OCI-LY1 (cell line): Measurements from ENCODE around the gene PDGFRB.
A peak's percentile ranks its signal among the peaks of the same experiment; 100 is the strongest.

Source experiments
- H2AFZ ChIP-seq: fragments of 200-600 bp; sonication (generic), shearing (Covaris generic); 2 replicates; pipeline ENCODE4 v1.6.0; 2014; ENCODE audit warnings: antibody characterized with exemption, mild to moderate bottlenecking, low read length
- H3F3A ChIP-seq: fragments of 200-600 bp; sonication (generic), shearing (Covaris generic); 2 replicates; pipeline ENCODE4 v1.6.0; 2014; ENCODE audit warnings: mild to moderate bottlenecking, antibody characterized with exemption, low read length, moderate library complexity; ENCODE audit not compliant: insufficient read depth
- H3K27ac ChIP-seq: fragments of 200-600 bp; sonication (generic); 2 replicates; pipeline ENCODE4 v1.5.1; 2014; ENCODE audit warnings: low read length, mixed run types, mild to moderate bottlenecking, low read depth; ENCODE audit not compliant: poor library complexity, severe bottlenecking
- H3K27me3 ChIP-seq: fragments of 200-600 bp; sonication (generic); 2 replicates; pipeline ENCODE4 v1.6.0; 2014; ENCODE audit warnings: antibody characterized with exemption, mild to moderate bottlenecking, low read length, moderate library complexity; ENCODE audit not compliant: insufficient read depth
- H3K36me3 ChIP-seq: fragments of 200-600 bp; sonication (generic); 2 replicates; pipeline ENCODE4 v1.6.1; 2014; ENCODE audit warnings: mild to moderate bottlenecking, antibody characterized with exemption, low read length, moderate library complexity, mixed read lengths; ENCODE audit not compliant: insufficient read depth
- H3K4me1 ChIP-seq: fragments of 200-600 bp; sonication (generic); 2 replicates; pipeline ENCODE4 v1.5.1; 2014; ENCODE audit warnings: mild to moderate bottlenecking, low read length, moderate library complexity; ENCODE audit not compliant: insufficient read depth, severe bottlenecking
- H3K4me2 ChIP-seq: fragments of 200-600 bp; sonication (generic), shearing (Covaris generic); 2 replicates; pipeline ENCODE4 v1.6.1; 2014; ENCODE audit warnings: low read length
- H3K4me3 ChIP-seq: fragments of 200-600 bp; sonication (generic); 2 replicates; pipeline ENCODE4 v1.5.1; 2014; ENCODE audit warnings: low read length, low read depth, mild to moderate bottlenecking, mixed read lengths; ENCODE audit not compliant: poor library complexity, severe bottlenecking
- H3K79me2 ChIP-seq: fragments of 200-600 bp; shearing (Covaris generic); 2 replicates; pipeline ENCODE4 v1.6.1; 2016; ENCODE audit warnings: mixed run types, low read length, mixed read lengths; ENCODE audit not compliant: insufficient read depth
- H3K9ac ChIP-seq: fragments of 200-600 bp; sonication (generic), shearing (Covaris generic); 2 replicates; pipeline ENCODE4 v1.6.1; 2014; ENCODE audit warnings: mild to moderate bottlenecking, low read length, mixed read lengths
- H3K9me2 ChIP-seq: fragments of 200-600 bp; sonication (generic), shearing (Covaris generic); 2 replicates; pipeline ENCODE4 v1.6.1; 2014; ENCODE audit warnings: low read depth, mild to moderate bottlenecking, low read length, mixed read lengths
- H3K9me3 ChIP-seq: fragments of 200-600 bp; shearing (Covaris generic); 2 replicates; pipeline ENCODE4 v1.6.1; 2014; ENCODE audit warnings: low read length, mixed read lengths
- H4K20me1 ChIP-seq: fragments of 200-600 bp; sonication (generic), shearing (Covaris generic); 2 replicates; pipeline ENCODE4 v1.6.0; 2016; ENCODE audit warnings: mild to moderate bottlenecking, low read length; ENCODE audit not compliant: insufficient read depth
- CTCF ChIP-seq: fragments of 200-600 bp; sonication (generic), shearing (Covaris generic); IDR thresholded peaks from 2 replicates; pipeline ENCODE4 v1.5.1; 2017; ENCODE audit warnings: mild to moderate bottlenecking, antibody characterized with exemption, low read length, moderate library complexity, mixed read lengths
- EZH2 ChIP-seq: fragments of 200-600 bp; sonication (generic), shearing (Covaris generic); IDR thresholded peaks from 2 replicates; pipeline ENCODE4 v1.8.0; 2017; ENCODE audit warnings: borderline replicate concordance, mixed run types, mild to moderate bottlenecking, antibody characterized with exemption, low read length, moderate library complexity, mixed read lengths

PDGFRB gene

GRCh38 chr5:150155258-150156026, at the start of gene PDGFRB:
TSS of gene PDGFRB (minus strand) at chr5:150155845. CDS start at chr5:150137047, 18,798 bp downstream.
- H3K27ac ChIP-seq = no peak within 1 kb of the TSS
- H3F3A ChIP-seq = no peaks in the 10 kb centered on the region
- H3K9ac ChIP-seq = no peak within 1 kb of the TSS
- no peak within 1 kb of the TSS; the same call in 1 of the 2 replicates for H3K4me2 ChIP-seq
- no peak for TF ChIP-seq EZH2
- no peak within 1 kb of the TSS for H2AFZ ChIP-seq
- no peaks in the 10 kb centered on the region for H3K27me3 ChIP-seq
- H3K4me1 ChIP-seq = peaks cover 5% of the 10 kb centered on the region
- no peaks in the 10 kb centered on the region for H3K36me3 ChIP-seq
- H4K20me1 ChIP-seq = no peaks in the 10 kb centered on the region
- no peaks in the 10 kb centered on the region for H3K9me2 ChIP-seq
- no peaks in the 10 kb centered on the region for H3K79me2 ChIP-seq
- no peaks in the 10 kb centered on the region for H3K9me3 ChIP-seq
- peak within 1 kb of the TSS; percentile 2 for H3K4me3 ChIP-seq

GRCh38 chr5:150204590-150204960, 48.9 kb upstream of the PDGFRB start:
- no peak for TF ChIP-seq EZH2
- TF ChIP-seq CTCF = no peak
- no peak overlapping the region for H3K4me3 ChIP-seq
- no peak overlapping the region for H3K27ac ChIP-seq
- no peaks in the 10 kb centered on the region for H3K36me3 ChIP-seq
- no peaks in the 10 kb centered on the region for H3K27me3 ChIP-seq
- H3K9ac ChIP-seq = no peak overlapping the region
- H3F3A ChIP-seq = no peaks in the 10 kb centered on the region
- H3K4me2 ChIP-seq = no peak overlapping the region
- no peak overlapping the region for H2AFZ ChIP-seq
- no peaks in the 10 kb centered on the region for H3K4me1 ChIP-seq
- H4K20me1 ChIP-seq = no peaks in the 10 kb centered on the region
- H3K79me2 ChIP-seq = no peaks in the 10 kb centered on the region
- H3K9me3 ChIP-seq = no peaks in the 10 kb centered on the region
- H3K9me2 ChIP-seq = no peaks in the 10 kb centered on the region

GRCh38 chr5:150203832-150204589, 48.4 kb upstream of the PDGFRB start:
- Histone ChIP-seq H3K27ac (no peak overlapping the region), H3K4me2 (no peak overlapping the region), H3K36me3 (no peaks in the 10 kb centered on the region), H3K9ac (no peak overlapping the region), H3K4me3 (no peak overlapping the region), H2AFZ (no peak overlapping the region), H3K4me1 (no peaks in the 10 kb centered on the region), H3K9me3 (no peaks in the 10 kb centered on the region), H3K27me3 (no peaks in the 10 kb centered on the region), H4K20me1 (no peaks in the 10 kb centered on the region), H3K79me2 (no peaks in the 10 kb centered on the region), H3K9me2 (no peaks in the 10 kb centered on the region), H3F3A (no peaks in the 10 kb centered on the region)
- TF ChIP-seq EZH2 (no peak), CTCF (no peak)
